KMS-11 (cell line): Measurements from ENCODE around the gene FAM53C.

Source experiments
- H2AFZ ChIP-seq: fragments of 200-600 bp; sonication (generic); 2 replicates; pipeline ENCODE4 v1.6.1; 2016; ENCODE audit warnings: antibody characterized with exemption, mixed run types, low read depth
- H3K27ac ChIP-seq: fragments of 200-600 bp; sonication (generic); 2 replicates; pipeline ENCODE4 v1.6.1; 2016; ENCODE audit warnings: mild to moderate bottlenecking, mixed run types
- H3K27me3 ChIP-seq: fragments of 200-600 bp; sonication (generic); 2 replicates; pipeline ENCODE4 v1.6.1; 2017; ENCODE audit warnings: mild to moderate bottlenecking, low read depth, mixed run types, moderate library complexity; ENCODE audit not compliant: insufficient read depth
- H3K36me3 ChIP-seq: fragments of 200-600 bp; sonication (generic); 2 replicates; pipeline ENCODE4 v1.6.1; 2017; ENCODE audit warnings: mild to moderate bottlenecking, mixed run types; ENCODE audit not compliant: insufficient read depth
- H3K4me1 ChIP-seq: fragments of 200-600 bp; sonication (generic); 2 replicates; pipeline ENCODE4 v1.6.1; 2016; ENCODE audit warnings: mild to moderate bottlenecking, low read depth, mixed run types; ENCODE audit not compliant: poor library complexity, severe bottlenecking
- H3K4me2 ChIP-seq: fragments of 200-600 bp; sonication (generic); 2 replicates; pipeline ENCODE4 v1.7.0; 2016; ENCODE audit warnings: mild to moderate bottlenecking, mixed run types
- H3K4me3 ChIP-seq: fragments of 200-600 bp; sonication (generic); IDR thresholded peaks from 2 replicates; pipeline ENCODE4 v1.6.1; 2017; ENCODE audit warnings: low read depth, low read length, mixed read lengths; ENCODE audit not compliant: insufficient read depth
- H3K79me2 ChIP-seq: fragments of 200-600 bp; sonication (generic); 2 replicates; pipeline ENCODE4 v1.6.1; 2016; ENCODE audit warnings: low read depth, mixed run types; ENCODE audit not compliant: insufficient read depth
- H3K9ac ChIP-seq: fragments of 200-600 bp; sonication (generic); 2 replicates; pipeline ENCODE4 v1.6.1; 2016; ENCODE audit warnings: mild to moderate bottlenecking, mixed run types
- H4K20me1 ChIP-seq: fragments of 200-600 bp; sonication (generic); 2 replicates; pipeline ENCODE4 v1.6.1; 2016; ENCODE audit warnings: mild to moderate bottlenecking, mixed run types; ENCODE audit not compliant: insufficient read depth
- TF ChIP-seq, protein P1 (sequence below): fragments of 200-600 bp; sonication (generic); conservative IDR thresholded peaks from 2 replicates; pipeline ENCODE4 v1.6.1; 2017; ENCODE audit warnings: low read depth, mild to moderate bottlenecking, antibody characterized with exemption, low read length, moderate library complexity, mixed read lengths

Gene FAM53C

DNA sequence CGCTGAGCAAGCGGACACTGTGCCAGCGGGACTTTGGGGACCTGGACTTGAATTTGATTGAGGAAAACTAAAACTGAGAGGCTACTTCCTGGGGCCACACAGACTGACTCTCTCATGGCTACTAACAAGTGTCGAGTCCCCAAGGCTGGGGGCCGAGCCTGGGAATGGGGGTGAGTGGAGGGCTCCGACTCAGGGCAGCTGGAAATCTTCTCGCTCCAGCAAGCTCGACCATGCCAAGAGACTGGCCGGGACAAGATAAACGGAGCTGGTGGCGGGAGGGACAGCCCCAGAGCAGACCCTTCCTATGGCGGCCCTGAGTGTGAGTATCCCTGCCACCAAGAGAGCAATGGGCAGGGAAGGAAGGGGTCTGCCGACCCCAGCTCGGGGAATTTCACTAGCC lies 8.8 kb downstream of the FAM53C start:
- TF ChIP-seq, protein P1, sequence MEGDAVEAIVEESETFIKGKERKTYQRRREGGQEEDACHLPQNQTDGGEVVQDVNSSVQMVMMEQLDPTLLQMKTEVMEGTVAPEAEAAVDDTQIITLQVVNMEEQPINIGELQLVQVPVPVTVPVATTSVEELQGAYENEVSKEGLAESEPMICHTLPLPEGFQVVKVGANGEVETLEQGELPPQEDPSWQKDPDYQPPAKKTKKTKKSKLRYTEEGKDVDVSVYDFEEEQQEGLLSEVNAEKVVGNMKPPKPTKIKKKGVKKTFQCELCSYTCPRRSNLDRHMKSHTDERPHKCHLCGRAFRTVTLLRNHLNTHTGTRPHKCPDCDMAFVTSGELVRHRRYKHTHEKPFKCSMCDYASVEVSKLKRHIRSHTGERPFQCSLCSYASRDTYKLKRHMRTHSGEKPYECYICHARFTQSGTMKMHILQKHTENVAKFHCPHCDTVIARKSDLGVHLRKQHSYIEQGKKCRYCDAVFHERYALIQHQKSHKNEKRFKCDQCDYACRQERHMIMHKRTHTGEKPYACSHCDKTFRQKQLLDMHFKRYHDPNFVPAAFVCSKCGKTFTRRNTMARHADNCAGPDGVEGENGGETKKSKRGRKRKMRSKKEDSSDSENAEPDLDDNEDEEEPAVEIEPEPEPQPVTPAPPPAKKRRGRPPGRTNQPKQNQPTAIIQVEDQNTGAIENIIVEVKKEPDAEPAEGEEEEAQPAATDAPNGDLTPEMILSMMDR: no peak
- Histone ChIP-seq H3K27me3 (no peaks in the 10 kb centered on the region), H3K9ac (no peak overlapping the region), H3K4me3 (no peak overlapping the region), H2AFZ (no peak overlapping the region), H3K79me2 (no peaks in the 10 kb centered on the region), H3K4me1 (no peaks in the 10 kb centered on the region), H3K27ac (no peak overlapping the region), H4K20me1 (no peaks in the 10 kb centered on the region), H3K4me2 (no peak overlapping the region), H3K36me3 (peaks cover 5% of the 10 kb centered on the region; the same call in 1 of the 2 replicates)

DNA sequence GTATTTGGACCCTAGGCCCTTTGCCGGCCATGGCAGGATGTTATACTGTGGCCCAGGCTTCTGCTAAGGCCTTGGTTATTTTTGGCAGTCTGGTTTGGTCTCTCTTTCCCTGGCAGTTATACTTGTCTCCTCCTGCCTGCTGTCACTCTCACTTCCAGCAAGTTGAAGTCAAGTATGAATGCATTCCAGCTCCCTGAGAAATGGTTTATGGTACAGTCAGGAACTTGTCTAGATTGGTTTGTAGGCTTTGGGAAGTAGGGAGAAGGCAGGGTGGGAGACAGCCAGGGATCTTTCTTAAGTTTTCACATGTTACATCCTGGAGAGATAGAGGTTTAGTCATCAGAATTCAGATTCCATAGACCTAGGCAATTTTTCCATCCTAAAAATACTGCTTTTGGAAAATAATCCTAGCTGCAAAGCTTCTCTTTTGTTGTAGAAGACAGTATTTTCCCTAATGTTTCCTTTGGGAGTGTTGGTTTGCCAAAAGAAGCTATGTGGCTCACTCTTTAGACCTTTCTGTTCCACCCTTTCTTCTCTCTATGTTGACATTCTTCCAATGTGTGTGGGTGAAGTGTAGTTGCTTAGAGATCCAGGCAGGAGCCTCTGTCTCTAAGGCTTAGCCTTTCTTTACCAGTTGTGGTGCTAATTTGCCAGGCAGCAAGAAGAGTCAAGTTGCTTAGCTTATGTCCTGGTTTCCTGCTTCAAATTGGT lies 11.9 kb downstream of the FAM53C start:
- H3K79me2 ChIP-seq: peaks cover 21% of the 10 kb centered on the region
- H2AFZ ChIP-seq: no peak overlapping the region
- no peak overlapping the region for H3K4me2 ChIP-seq
- no peak overlapping the region for H3K27ac ChIP-seq
- no peaks in the 10 kb centered on the region for H4K20me1 ChIP-seq
- no peaks in the 10 kb centered on the region for H3K27me3 ChIP-seq
- no peak overlapping the region for H3K9ac ChIP-seq
- TF ChIP-seq, protein P1: no peak
- peaks cover 5% of the 10 kb centered on the region; the same call in 1 of the 2 replicates for H3K36me3 ChIP-seq
- H3K4me3 ChIP-seq: no peak overlapping the region
- peaks cover 7% of the 10 kb centered on the region for H3K4me1 ChIP-seq

DNA sequence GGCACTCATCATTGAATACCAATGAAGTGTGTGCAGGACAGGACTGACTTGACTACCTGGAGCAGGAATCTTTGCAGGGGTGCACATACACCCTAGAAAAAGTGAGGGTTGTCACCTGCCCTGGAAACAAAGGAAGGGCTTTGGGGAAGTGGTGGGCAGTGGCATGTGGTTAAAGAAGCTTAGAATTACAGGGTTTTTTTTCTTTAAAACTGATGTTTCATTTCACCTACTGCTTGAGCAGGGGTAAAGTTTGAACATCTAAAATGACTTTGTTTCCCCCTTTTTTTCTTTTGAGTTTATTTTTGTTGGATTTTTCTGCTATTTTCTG lies 12.5 kb downstream of the FAM53C start:
- Histone ChIP-seq H3K4me3 (no peak overlapping the region), H3K36me3 (peaks cover 5% of the 10 kb centered on the region; the same call in 1 of the 2 replicates), H3K4me1 (peaks cover 12% of the 10 kb centered on the region), H3K9ac (no peak overlapping the region), H3K79me2 (peaks cover 26% of the 10 kb centered on the region), H3K27me3 (no peaks in the 10 kb centered on the region), H4K20me1 (no peaks in the 10 kb centered on the region), H3K27ac (no peak overlapping the region), H2AFZ (no peak overlapping the region), H3K4me2 (no peak overlapping the region)
- TF ChIP-seq, protein P1: no peak

DNA sequence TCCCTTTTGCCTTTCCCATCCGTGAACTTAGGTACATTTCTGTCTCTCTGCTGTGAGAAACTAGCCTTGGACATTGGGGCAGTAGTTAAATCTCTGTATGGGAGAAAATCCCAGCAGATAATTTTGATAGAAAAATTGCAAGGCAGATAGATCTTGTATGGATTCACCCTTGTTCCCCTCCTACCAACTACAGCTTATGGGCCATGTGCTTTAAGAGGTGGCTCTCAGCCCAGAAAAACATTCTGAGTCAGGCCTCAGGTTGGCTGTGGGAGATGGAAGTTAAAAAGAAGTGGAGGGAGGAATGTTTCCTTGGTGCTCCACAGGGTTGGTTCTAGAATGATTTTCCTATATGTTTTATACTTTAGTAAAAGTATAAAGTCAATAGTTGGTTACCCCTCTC lies 13.0 kb downstream of the FAM53C start:
- Histone ChIP-seq H3K79me2 (peaks cover 31% of the 10 kb centered on the region), H3K9ac (no peak overlapping the region), H3K27ac (no peak overlapping the region), H4K20me1 (no peaks in the 10 kb centered on the region), H3K27me3 (no peaks in the 10 kb centered on the region), H3K4me2 (no peak overlapping the region), H3K36me3 (peaks cover 1% of the 10 kb centered on the region; the same call in 1 of the 2 replicates), H3K4me1 (peaks cover 17% of the 10 kb centered on the region), H3K4me3 (no peak overlapping the region), H2AFZ (no peak overlapping the region)
- TF ChIP-seq, protein P1: no peak
